ENCODE data around the gene MAP3K2. TPM values are rescaled to one million over a fixed set of nuclear protein-coding genes. Genes with fewer than 3 reads are reported as not detected.
"Not testable (repeated sequence)": the region's sequence is repeated elsewhere in the genome, so short reads cannot be mapped to it uniquely, and the experiment has no call there.

The MAP3K2 gene
- total and polyA plus RNA-seq, 2 donors, result 16.5 to 31.3 TPM

- Histone ChIP-seq H3K9me3 (ENCODE audit: control insufficient read depth in 2 of 2, insufficient read depth in 1 of 2, low read length in 1 of 2) (no peaks in the 10 kb centered on the region), H3K27me3 (ENCODE audit: control insufficient read depth in 2 of 2, insufficient read depth in 1 of 2, low read length in 1 of 2) (no peaks in the 10 kb centered on the region), H3K36me3 (ENCODE audit: control insufficient read depth in 2 of 2, insufficient read depth in 2 of 2, low read length in 1 of 2) (no peaks in the 10 kb centered on the region), H3K4me3 (ENCODE audit: low read length in 2 of 2) (no peak overlapping the region), H3K4me1 (ENCODE audit: control insufficient read depth in 2 of 2, insufficient read depth in 2 of 2, low read length in 2 of 2) (no peaks in the 10 kb centered on the region), H3K27ac (ENCODE audit: low read depth in 1 of 2, low read length in 1 of 2) (no peak overlapping the region)
- no peak for DNase-seq (ENCODE audit: low read depth in 6 of 9, low spot score in 9 of 9)
- WGBS, result 94% methylated on average over 2 of the region's 2 CpGs
These were observed 27.5 kb downstream of the MAP3K2 start for GRCh38 chr2:127360242-127360641.

- Histone ChIP-seq H3K36me3 (ENCODE audit: control insufficient read depth in 2 of 2, insufficient read depth in 2 of 2, low read length in 1 of 2) (no peaks in the 10 kb centered on the region), H3K4me3 (ENCODE audit: low read length in 2 of 2) (no peak overlapping the region), H3K27me3 (ENCODE audit: control insufficient read depth in 2 of 2, insufficient read depth in 1 of 2, low read length in 1 of 2) (no peaks in the 10 kb centered on the region), H3K4me1 (ENCODE audit: control insufficient read depth in 2 of 2, insufficient read depth in 2 of 2, low read length in 2 of 2) (no peaks in the 10 kb centered on the region), H3K9me3 (ENCODE audit: control insufficient read depth in 2 of 2, insufficient read depth in 1 of 2, low read length in 1 of 2) (no peaks in the 10 kb centered on the region), H3K27ac (ENCODE audit: low read depth in 1 of 2, low read length in 1 of 2) (no peak overlapping the region)
- DNase-seq (ENCODE audit: low read depth in 6 of 9, low spot score in 9 of 9), result no peak
- 86% methylated on average over 5 of the region's 5 CpGs for WGBS
These were observed 28.3 kb downstream of the MAP3K2 start for GRCh38 chr2:127359520-127359919.

- H3K9me3 ChIP-seq (ENCODE audit: control insufficient read depth in 2 of 2, insufficient read depth in 1 of 2, low read length in 1 of 2), result no peaks in the 10 kb centered on the region
- H3K4me3 ChIP-seq (ENCODE audit: low read length in 2 of 2), result no peak overlapping the region
- H3K27me3 ChIP-seq (ENCODE audit: control insufficient read depth in 2 of 2, insufficient read depth in 1 of 2, low read length in 1 of 2), result no peaks in the 10 kb centered on the region
- WGBS, result 97% methylated on average over 2 of the region's 2 CpGs
- H3K36me3 ChIP-seq (ENCODE audit: control insufficient read depth in 2 of 2, insufficient read depth in 2 of 2, low read length in 1 of 2), result no peaks in the 10 kb centered on the region
- no peaks in the 10 kb centered on the region for H3K4me1 ChIP-seq (ENCODE audit: control insufficient read depth in 2 of 2, insufficient read depth in 2 of 2, low read length in 2 of 2)
- no peak for DNase-seq (ENCODE audit: low read depth in 6 of 9, low spot score in 9 of 9)
- H3K27ac ChIP-seq (ENCODE audit: low read depth in 1 of 2, low read length in 1 of 2), result no peak overlapping the region
These were observed 28.8 kb downstream of the MAP3K2 start for GRCh38 chr2:127358971-127359370.

- Histone ChIP-seq H3K27me3 (ENCODE audit: control insufficient read depth in 2 of 2, insufficient read depth in 1 of 2, low read length in 1 of 2) (no peaks in the 10 kb centered on the region), H3K9me3 (ENCODE audit: control insufficient read depth in 2 of 2, insufficient read depth in 1 of 2, low read length in 1 of 2) (no peaks in the 10 kb centered on the region), H3K36me3 (ENCODE audit: control insufficient read depth in 2 of 2, insufficient read depth in 2 of 2, low read length in 1 of 2) (no peaks in the 10 kb centered on the region), H3K4me3 (ENCODE audit: low read length in 2 of 2) (no peak overlapping the region), H3K4me1 (ENCODE audit: control insufficient read depth in 2 of 2, insufficient read depth in 2 of 2, low read length in 2 of 2) (no peaks in the 10 kb centered on the region), H3K27ac (ENCODE audit: low read depth in 1 of 2, low read length in 1 of 2) (no peak overlapping the region)
- WGBS, result 96% methylated on average over 3 of the region's 3 CpGs
- DNase-seq (ENCODE audit: low read depth in 6 of 9, low spot score in 9 of 9), result no peak
These were observed 29.7 kb downstream of the MAP3K2 start for GRCh38 chr2:127358044-127358443.

- no peak for DNase-seq (ENCODE audit: low read depth in 6 of 9, low spot score in 9 of 9)
- H3K4me1 ChIP-seq (ENCODE audit: control insufficient read depth in 2 of 2, insufficient read depth in 2 of 2, low read length in 2 of 2), result no peaks in the 10 kb centered on the region
- H3K27me3 ChIP-seq (ENCODE audit: control insufficient read depth in 2 of 2, insufficient read depth in 1 of 2, low read length in 1 of 2), result no peaks in the 10 kb centered on the region
- no peak overlapping the region for H3K4me3 ChIP-seq (ENCODE audit: low read length in 2 of 2)
- H3K36me3 ChIP-seq (ENCODE audit: control insufficient read depth in 2 of 2, insufficient read depth in 2 of 2, low read length in 1 of 2), result no peaks in the 10 kb centered on the region
- no peaks in the 10 kb centered on the region for H3K9me3 ChIP-seq (ENCODE audit: control insufficient read depth in 2 of 2, insufficient read depth in 1 of 2, low read length in 1 of 2)
- no peak overlapping the region for H3K27ac ChIP-seq (ENCODE audit: low read depth in 1 of 2, low read length in 1 of 2)
These were observed 30.2 kb downstream of the MAP3K2 start for GRCh38 chr2:127357591-127357990.

GRCh38 chr2:127356531-127356930 is 31.2 kb downstream of the MAP3K2 start:
- no peaks in the 10 kb centered on the region for H3K4me1 ChIP-seq (ENCODE audit: control insufficient read depth in 2 of 2, insufficient read depth in 2 of 2, low read length in 2 of 2)
- H3K27me3 ChIP-seq (ENCODE audit: control insufficient read depth in 2 of 2, insufficient read depth in 1 of 2, low read length in 1 of 2), result no peaks in the 10 kb centered on the region
- H3K9me3 ChIP-seq (ENCODE audit: control insufficient read depth in 2 of 2, insufficient read depth in 1 of 2, low read length in 1 of 2), result no peaks in the 10 kb centered on the region
- H3K4me3 ChIP-seq (ENCODE audit: low read length in 2 of 2), result no peak overlapping the region
- DNase-seq (ENCODE audit: low read depth in 6 of 9, low spot score in 9 of 9), result no peak
- H3K27ac ChIP-seq (ENCODE audit: low read depth in 1 of 2, low read length in 1 of 2), result no peak overlapping the region
- H3K36me3 ChIP-seq (ENCODE audit: control insufficient read depth in 2 of 2, insufficient read depth in 2 of 2, low read length in 1 of 2), result no peaks in the 10 kb centered on the region
- 98% methylated on average over 3 of the region's 3 CpGs for WGBS

GRCh38 chr2:127355407-127356008 is 32.3 kb downstream of the MAP3K2 start:
- Histone ChIP-seq H3K36me3 (ENCODE audit: control insufficient read depth in 2 of 2, insufficient read depth in 2 of 2, low read length in 1 of 2) (no peaks in the 10 kb centered on the region), H3K27ac (ENCODE audit: low read depth in 1 of 2, low read length in 1 of 2) (no peak overlapping the region), H3K27me3 (ENCODE audit: control insufficient read depth in 2 of 2, insufficient read depth in 1 of 2, low read length in 1 of 2) (no peaks in the 10 kb centered on the region), H3K4me3 (ENCODE audit: low read length in 2 of 2) (no peak overlapping the region), H3K4me1 (ENCODE audit: control insufficient read depth in 2 of 2, insufficient read depth in 2 of 2, low read length in 2 of 2) (no peaks in the 10 kb centered on the region), H3K9me3 (ENCODE audit: control insufficient read depth in 2 of 2, insufficient read depth in 1 of 2, low read length in 1 of 2) (no peaks in the 10 kb centered on the region)
- peak in 7 of 9 donors; percentile 13 to 63 (median 26) for DNase-seq (ENCODE audit: low read depth in 6 of 9, low spot score in 9 of 9)
- WGBS, result 88% methylated on average over 4 of the region's 4 CpGs

GRCh38 chr2:127353873-127354676 is 33.7 kb downstream of the MAP3K2 start:
- WGBS, result 76% methylated on average over 5 of the region's 6 CpGs

GRCh38 chr2:127353223-127353622 is 34.6 kb downstream of the MAP3K2 start:
- DNase-seq (ENCODE audit: low read depth in 6 of 9, low spot score in 9 of 9), result not testable (repeated sequence)
- 98% methylated on average over 35 of the region's 35 CpGs for WGBS

More at GRCh38 chr2:127353873-127354676, 33.7 kb downstream of the MAP3K2 start:
- not testable (repeated sequence) for DNase-seq (ENCODE audit: low read depth in 6 of 9, low spot score in 9 of 9); H3K4me1 ChIP-seq (ENCODE audit: control insufficient read depth in 2 of 2, insufficient read depth in 2 of 2, low read length in 2 of 2); H3K9me3 ChIP-seq (ENCODE audit: control insufficient read depth in 2 of 2, insufficient read depth in 1 of 2, low read length in 1 of 2); H3K4me3 ChIP-seq (ENCODE audit: low read length in 2 of 2); H3K27ac ChIP-seq (ENCODE audit: low read depth in 1 of 2, low read length in 1 of 2); H3K27me3 ChIP-seq (ENCODE audit: control insufficient read depth in 2 of 2, insufficient read depth in 1 of 2, low read length in 1 of 2); H3K36me3 ChIP-seq (ENCODE audit: control insufficient read depth in 2 of 2, insufficient read depth in 2 of 2, low read length in 1 of 2)

More at GRCh38 chr2:127353223-127353622, 34.6 kb downstream of the MAP3K2 start:
- H3K9me3 ChIP-seq (ENCODE audit: control insufficient read depth in 2 of 2, insufficient read depth in 1 of 2, low read length in 1 of 2); H3K4me1 ChIP-seq (ENCODE audit: control insufficient read depth in 2 of 2, insufficient read depth in 2 of 2, low read length in 2 of 2); H3K36me3 ChIP-seq (ENCODE audit: control insufficient read depth in 2 of 2, insufficient read depth in 2 of 2, low read length in 1 of 2); H3K27me3 ChIP-seq (ENCODE audit: control insufficient read depth in 2 of 2, insufficient read depth in 1 of 2, low read length in 1 of 2); H3K4me3 ChIP-seq (ENCODE audit: low read length in 2 of 2); H3K27ac ChIP-seq (ENCODE audit: low read depth in 1 of 2, low read length in 1 of 2): not testable (repeated sequence)
